DMS 273 (cell line): Measurements from ENCODE around the gene AFG3L2.

Source experiments
- DNase-seq: peaks from one replicate; lab custom pipeline; 2025; ENCODE audit not compliant: unreplicated experiment; lab: John Stamatoyannopoulos, UW

AFG3L2 gene

DNA sequence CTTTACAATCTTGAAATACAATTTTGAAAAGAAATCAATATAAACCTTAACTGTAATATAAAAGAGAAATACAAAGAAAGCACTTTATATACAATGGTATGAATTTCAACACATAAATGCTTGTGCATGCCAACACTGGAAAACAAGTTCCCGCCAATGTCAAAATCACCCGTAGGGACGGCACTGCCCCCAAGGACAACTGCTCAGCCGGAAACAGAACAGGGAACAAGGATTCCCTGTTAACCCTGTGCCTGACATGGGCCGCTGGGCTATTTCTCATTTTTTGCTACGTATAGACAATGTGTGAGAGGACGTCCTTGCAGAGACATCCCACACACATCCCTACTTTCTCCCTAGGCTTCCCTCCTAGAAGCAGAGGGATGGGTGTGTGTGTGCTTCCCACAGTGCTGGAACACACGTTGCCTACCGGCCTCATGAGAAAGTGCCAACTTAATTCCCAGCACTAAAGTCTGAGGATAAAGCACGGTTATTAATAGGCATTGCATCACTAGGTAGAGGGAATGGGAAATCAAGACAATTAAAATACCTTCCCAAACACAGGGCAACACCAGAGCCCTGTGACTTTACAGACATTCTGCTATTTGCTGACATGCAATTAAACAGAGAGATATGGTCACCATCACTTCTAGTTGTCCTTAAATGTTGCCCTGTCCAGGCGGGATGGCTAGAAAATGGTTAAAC, 14.4 kb downstream of the AFG3L2 start:
- DNase-seq = no peak

- peak; percentile 11 for DNase-seq
These were observed 15.2 kb downstream of the AFG3L2 start for GRCh38 chr18:12361770-12362378.

GRCh38 chr18:12359515-12359927, 17.5 kb downstream of the AFG3L2 start:
- DNase-seq = no peak

- no peak for DNase-seq
These were observed 24.8 kb downstream of the AFG3L2 start for GRCh38 chr18:12352188-12352587.

DNA sequence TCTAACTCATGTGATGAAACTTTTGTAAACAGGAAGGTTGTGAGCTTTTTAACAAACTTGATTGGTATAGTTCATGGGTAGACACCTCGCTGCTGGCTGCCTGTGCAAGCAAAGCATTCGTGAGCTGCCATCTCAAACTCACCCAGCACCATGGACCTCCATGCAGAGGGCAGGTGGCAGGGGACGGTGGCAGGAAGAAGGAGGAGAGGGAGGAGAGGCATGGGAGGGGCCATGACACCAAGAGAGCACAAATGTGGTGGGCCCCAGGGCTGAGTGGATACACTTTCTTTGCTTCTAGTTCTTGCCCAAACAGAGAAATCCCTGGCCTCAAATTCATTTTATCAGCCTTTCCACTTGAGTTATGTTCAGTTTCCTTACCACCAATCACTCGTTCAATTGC, 29.1 kb downstream of the AFG3L2 start:
- DNase-seq = no peak

DNA sequence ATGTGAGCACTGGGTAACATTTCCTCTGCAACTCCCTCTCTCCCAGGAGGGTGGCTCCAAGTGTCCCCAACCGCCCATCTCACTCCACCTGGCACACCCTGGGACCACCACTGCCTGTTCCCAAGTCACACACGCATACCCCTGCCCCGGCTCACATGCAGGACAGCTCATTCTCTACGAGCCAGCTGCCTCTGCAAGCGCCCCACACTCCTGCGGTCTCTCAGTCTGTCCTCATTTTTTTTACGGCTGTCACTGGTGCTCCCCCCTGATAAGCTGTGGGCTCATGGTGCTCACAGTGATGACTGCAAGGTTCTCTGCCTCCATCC, 30.8 kb downstream of the AFG3L2 start:
- DNase-seq = no peak

- no peak for DNase-seq
These were observed 31.4 kb downstream of the AFG3L2 start for GRCh38 chr18:12345491-12346239.

- no peak for DNase-seq
These were observed 34.4 kb downstream of the AFG3L2 start for GRCh38 chr18:12342661-12343060.

- no peak for DNase-seq
These were observed 35.9 kb downstream of the AFG3L2 start for GRCh38 chr18:12340945-12341660.

DNA sequence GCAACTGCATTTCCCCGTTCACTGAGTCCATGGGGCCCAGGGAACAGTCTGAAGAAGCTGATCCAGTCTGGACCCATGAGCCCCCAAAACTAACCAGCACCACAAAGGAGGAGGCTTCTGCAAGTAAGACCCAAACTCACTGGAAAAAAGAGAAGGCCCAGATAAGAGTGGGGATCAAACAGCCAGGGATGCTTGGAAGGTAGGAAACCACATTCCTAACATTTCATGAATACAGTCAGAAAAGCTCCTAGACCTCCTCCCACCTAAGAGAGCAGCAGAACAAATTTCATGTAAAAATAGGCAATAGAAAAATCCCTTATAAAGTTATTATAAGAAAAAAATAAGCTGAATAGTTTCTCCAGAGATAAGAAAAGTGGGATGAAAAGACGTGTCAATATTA, 38.6 kb downstream of the AFG3L2 start:
- DNase-seq = no peak

- DNase-seq = no peak
These were observed 40.1 kb downstream of the AFG3L2 start for GRCh38 chr18:12336887-12337286.

DNA sequence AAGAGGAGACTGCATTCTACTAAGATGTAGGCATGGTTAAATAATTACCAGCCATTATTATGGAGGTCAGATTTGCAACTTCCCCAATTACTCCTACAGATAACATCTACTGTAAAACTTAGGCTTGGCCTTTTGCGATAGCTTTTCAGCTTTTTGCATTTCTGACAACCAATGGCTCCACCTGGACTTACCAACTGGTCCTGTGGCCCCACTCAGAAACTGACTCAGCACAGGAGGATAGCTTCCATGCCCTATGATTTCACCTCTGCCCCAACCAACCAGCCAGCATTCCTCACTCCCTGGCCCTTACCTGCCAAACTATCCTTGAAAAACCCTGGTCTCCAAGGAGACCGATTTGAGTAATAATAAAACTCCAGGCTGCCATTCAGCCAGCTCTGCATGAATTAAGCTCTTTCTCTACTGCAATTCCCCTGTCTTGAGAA, 40.8 kb downstream of the AFG3L2 start:
- no peak for DNase-seq

DNA sequence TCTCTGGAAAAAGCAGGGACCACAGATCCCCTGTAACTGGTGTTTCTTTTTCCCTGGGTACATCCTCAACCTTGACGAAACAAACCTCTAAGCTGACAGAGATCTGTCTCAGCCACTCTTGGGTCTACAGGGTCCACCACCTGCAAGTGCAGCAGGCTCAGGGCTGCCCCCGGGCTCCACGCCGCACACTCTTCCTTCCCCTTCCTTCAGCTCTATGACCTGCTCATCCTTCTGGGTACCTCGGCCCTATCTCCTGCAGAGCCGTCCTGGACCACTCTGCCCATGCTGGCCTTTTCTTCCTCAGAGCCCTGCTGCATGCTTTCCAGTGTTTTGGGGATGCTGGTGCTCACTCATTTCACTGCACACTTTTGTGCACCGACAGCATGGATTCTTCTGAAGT, 41.5 kb downstream of the AFG3L2 start:
- no peak for DNase-seq

DNA sequence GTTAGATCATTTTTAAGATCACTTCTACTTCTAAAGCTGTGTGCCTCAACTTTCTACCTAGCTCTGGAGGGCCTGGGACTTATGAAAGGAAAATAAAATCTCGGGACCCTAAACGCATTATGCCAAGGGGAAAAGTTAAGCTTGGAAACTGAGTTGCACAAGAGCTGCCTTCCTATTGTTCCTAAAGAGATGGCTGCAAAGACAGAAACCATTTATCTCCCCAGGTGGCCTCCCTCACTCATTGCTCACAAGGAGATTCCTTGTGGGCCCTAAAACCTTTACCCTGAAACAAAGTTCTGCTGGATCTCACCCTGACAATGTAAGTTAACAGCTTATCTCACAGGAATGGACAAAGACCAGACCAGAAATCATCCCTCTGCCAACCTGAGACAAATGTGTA, 42.2 kb downstream of the AFG3L2 start:
- DNase-seq = no peak

- DNase-seq = no peak
These were observed 42.6 kb downstream of the AFG3L2 start for GRCh38 chr18:12334366-12334808.

DNA sequence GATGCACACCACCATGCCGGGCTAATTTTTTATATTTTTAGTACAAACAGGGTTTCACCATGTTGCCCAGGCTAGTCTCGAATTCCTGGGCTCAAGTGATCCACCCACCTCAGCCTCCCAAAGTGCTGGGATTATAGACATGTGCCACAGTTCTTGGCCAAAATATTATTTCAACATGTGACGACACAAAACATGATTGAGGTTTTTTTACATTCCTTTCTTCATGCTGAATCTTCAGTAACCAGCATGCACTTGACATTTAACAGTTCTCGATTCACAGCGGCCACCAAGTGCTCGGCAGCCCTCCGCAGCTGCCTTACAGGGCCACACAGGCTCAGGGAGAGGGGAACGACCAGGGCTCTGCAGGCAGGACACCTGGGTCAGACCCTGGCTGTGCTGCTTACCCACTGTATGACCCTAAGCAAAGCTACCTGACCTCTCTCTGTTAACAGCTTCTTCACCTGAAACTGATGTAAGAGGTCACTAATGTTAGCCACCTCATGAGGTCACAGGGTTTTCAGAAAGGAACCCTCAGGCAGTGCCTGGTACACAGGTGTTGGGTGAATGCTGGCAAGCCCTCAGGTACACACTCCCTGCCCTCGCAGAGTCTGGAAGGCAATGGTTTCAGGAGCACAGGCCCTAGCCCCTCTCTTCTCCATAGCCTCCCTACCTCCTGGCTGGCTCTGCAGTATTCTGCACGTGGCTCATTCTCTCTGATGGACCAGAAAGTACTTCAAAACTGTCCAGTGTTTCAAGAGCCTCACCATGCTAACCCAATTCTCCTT, 43.3 kb downstream of the AFG3L2 start:
- DNase-seq = no peak

DNA sequence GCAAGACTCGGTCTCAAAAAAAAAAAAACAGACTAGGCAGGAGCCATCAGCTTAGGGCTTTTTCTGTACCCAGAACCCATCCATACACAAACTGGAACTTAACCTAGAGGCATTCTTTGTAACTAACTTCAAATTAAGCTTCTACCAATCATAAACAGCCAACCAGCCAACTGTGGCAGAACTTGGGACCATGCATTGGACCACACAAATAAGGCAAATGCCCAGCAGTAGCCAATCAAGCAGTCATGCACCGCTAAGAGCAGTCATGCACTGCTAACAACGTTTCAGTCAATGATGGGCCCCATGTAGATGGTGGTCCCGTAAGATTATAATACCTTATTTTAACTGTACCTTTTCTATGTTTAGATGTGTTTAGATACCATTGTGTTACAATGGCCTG, 46.3 kb downstream of the AFG3L2 start:
- no peak for DNase-seq

- no peak for DNase-seq
These were observed 47.8 kb downstream of the AFG3L2 start for GRCh38 chr18:12329125-12329698.

DNA sequence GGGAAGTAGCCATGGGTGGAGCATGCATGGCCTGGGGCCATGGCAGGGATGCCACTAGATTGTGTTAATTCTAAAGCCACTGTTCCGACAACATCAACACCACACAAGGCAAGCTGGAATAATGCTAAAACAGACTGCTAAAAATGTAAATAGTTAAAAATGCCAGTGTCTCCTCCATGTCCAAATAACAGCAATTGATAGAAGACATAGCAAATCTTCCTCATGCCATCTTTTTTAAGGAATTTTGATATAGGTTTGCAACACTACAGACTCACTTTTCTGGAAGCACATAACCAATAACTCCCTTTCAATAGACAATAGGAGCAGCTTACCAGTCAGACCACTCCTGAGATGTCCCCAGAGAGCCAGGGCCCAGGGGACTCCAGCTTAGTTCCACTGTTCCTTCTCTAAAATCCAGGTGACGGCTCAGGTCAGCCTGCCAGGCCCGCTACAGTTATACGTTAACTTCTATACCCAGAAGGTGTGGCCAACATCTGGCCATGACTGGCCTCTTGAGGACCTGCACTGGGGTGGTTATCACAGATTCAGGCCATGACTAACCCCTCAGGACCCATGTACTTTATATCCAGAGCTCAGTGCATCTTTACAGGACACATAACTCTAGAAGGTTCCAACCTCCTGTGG, 48.7 kb downstream of the AFG3L2 start:
- no peak for DNase-seq
